HG03378 (cell line): ENCODE results near the gene GSS.

Experiments
- ATAC-seq: cut with Tn5 transposase; IDR thresholded peaks from one replicate; pipeline ENCODE4 v1.9.1; 2021; ENCODE audit warnings: mild to moderate bottlenecking, moderate library complexity; ENCODE audit not compliant: unreplicated experiment

GSS gene

DNA sequence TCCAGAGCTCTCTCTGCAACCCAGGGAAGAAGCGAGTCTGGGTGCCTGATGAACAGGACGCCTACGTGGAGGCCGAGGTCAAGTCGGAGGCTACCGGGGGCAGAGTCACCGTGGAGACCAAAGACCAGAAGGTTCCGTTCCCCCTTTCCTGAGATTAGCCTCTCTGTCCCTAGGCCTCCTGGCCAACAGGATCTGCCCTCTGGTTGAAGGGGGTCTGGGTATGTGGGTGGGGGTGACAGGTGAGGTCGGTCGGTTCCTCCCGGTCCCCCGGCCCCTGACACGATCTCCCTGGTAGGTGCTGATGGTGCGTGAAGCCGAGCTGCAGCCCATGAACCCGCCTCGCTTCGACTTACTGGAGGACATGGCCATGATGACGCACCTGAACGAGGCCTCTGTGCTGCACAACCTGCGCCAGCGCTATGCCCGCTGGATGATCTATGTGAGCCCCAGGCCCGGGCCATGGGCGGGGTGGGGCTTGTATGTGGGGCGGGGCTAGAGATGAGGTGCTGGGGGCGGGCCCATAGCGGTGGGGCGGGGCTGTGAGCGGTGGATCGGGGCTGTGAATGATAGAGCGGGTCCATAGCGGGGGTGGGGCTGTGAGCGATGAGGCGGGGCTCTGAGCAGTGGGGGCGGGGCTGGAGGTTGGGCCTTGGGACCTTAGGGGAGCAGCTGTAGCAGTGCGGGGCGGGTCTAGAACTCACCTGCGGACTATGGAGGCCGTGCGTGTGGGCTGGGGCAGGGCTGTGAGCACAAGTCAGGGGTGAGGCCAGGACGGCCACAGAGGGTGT lies 24.0 kb upstream of the GSS start:
- ATAC-seq: no peak

DNA sequence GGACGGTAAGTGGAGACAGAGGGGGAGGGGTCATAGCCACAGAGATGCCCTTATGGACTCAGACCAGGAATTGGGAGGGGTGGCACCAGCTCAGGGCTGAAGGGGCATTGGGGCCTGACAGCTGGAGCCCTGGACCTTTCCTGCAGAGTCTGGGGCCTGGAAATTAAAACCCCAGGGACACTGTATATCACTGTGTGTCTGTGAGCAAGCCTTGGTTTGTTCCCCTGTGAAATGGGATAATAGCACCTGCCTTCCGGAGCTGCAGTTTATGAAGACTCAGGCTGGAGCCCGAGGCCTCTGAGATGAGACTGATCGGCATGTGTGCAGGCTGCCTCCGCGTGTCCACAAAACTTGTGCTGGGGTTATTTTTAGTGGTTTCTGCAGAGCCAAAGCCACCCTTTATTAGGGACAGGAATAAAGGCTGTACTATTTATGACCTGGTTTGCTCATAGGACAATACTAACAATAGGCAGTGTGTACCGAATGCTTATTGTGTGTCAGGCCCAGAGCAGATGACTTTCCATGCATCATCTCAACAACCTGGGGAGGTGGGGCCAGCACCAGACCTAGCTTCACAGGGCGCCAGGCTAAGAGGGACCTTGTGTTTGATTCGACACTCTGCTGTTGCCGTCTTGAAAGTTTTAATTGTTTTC lies 22.6 kb upstream of the GSS start:
- ATAC-seq: no peak

DNA sequence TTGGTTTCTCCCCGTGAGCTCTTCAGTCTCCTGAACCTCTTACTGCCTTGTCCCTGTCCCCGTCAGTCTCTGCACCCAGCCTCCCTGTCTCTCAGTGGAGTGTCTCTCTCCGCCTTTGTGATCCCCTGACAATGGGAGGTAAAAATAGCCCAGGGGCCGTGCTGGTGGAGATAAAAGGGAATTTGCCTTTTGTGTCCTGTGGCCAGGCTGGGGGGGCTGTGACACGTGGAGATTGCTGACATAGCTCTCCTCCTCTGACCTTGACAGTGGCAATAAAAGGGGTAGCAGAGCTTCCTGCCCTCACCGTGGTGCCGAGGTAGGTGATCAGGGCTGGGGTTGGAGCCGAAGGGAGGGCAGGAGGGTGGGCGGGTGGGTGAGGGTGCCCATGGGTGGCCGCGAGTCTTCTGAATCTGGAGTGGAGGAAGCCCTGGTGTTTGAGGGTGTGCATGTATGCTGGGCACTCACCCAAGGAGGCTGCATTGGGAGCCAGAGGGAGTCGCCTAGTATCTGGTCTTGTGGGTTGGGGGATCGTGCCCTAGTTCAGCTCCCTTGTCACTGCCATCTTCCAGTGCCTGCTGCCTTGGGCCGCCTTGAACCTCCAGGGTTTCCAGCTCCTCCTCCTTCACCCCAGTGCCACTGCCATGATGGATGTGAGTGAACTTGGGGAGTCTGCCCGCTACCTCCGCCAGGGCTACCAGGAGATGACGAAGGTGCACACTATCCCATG lies 21.9 kb upstream of the GSS start:
- no peak for ATAC-seq

DNA sequence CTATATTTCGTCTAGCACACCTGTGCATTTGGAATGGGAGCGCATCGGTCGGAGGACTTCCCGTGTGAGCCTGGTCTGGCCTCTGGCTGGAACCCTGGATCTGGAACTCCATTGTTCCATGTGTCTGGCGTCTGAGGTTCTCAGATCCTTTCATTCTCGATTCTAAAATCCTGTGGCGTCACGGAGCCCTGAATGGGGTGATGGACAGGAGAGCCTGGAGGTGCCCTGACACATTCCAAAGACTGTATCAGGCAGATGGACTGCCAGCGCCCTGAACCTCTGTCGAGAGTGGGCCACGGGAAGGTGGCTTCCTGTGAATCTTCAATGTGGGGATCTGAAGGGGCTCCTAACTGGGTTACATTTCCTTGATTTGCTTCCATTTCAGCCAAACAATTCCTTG lies 20.7 kb upstream of the GSS start:
- no peak for ATAC-seq

DNA sequence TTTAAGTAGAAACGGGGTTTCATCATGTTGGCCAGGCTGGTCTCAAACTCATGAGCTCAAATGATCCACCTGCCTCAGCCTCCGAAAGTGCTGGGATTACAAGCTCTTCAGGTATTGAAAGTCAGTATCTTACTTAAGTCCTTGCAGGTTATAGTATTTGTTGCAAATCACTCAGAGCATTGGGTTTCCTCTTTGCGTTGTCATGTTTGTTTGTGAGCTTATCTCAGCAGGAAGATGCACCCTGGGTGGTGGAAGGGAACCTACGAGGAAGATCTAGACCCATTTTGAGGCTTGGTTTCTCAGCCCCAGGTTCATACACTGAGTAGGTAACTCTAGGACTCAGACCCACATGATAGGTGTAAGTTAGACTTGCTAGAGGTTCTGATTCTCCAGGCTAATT lies 18.6 kb upstream of the GSS start:
- no peak for ATAC-seq

DNA sequence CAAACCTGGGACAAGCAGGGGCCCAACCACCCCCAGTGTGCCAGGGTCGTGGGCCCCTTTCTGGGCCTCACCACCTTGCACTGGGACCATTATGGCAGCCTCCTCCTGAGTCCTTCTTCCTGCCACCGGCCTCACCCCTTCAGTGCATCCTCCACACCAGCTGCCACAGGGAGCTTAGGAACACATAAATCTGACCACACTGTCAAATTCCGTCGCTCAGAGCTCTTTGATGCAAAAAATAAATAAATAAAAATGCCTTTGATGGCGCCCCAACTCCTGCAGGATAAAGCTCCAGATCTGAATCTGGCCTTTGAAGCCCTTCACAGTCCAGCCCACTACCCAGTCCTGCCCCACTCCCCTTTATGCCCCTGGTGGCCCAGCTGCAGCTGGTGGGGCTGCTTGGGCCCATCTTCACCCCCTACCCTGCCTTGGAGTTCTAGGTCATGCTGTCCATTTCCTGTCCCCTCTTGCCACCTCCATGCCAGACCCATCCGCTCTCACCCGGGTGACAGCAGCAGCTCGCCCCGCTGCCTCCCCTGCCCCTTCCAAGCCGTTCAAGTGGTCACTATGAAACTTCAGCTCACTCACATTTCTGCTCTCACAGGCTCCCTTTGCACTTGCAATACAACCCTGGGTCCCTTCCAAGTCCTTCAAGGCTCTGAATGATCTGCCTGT lies 16.1 kb upstream of the GSS start:
- no peak for ATAC-seq

DNA sequence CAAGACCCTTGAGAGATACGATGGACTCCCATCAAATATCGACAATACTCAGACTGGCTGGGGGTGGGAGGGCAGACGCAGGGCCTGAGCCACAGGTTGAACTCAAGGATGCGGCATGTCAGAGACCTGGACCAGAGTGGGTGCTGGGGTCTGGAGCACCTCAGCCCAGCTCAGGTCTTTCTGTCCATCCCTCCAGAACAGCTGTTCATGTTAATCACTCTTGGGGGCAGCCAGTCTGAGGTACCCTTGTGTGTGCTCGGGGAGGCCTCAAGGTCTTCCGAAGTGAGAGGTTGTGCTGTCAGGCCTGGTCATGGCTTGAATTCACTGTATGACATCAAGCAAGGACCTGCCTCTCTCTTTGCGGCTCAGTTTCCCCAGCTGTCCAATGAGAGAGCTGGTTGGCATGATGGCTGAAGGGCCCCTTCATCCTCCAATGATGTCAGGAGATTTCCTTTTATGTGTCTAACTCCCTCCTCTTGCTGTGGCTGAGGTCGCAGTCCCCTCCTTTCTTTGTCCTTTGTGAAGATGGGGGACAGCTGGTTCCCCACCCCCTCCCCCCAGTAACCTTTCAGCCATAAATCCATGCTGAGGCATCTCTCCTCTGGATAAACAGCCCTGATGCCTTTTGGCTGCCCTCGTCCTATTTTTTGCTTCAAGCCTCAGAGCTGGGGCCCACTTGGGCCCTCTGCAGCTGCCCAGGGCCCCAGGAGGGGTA lies 15.4 kb upstream of the GSS start:
- ATAC-seq: no peak

DNA sequence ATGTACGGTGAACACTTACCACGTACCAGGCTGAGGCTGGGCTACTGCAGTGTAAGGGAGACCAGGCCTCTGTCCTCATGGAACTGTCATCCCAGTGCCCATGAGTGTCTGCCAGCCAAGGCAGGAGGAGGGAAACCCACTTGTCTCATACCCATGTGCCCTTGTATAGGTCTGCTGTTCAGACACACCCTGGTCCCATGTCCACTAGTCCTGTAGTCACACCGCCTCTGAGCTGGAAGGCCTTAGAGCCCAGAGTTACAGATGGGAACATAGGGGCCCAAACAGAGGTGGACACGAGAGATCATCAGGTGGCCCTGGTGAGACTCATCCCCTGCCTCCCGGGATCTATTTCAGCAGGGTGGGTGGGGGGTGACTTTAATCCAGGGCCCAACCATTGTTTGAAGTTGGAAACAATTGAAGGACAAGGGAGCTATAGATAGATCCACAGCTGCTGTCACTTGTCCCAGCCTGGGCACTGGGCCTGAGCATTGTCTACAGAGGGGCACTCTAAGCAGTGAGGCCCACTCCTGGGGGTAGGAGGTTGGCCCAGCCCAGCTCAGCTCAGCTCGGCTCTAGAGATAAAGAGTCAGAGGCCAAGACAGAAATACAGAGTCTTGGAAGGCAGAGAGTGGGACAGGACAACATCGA lies 14.7 kb upstream of the GSS start:
- no peak for ATAC-seq

DNA sequence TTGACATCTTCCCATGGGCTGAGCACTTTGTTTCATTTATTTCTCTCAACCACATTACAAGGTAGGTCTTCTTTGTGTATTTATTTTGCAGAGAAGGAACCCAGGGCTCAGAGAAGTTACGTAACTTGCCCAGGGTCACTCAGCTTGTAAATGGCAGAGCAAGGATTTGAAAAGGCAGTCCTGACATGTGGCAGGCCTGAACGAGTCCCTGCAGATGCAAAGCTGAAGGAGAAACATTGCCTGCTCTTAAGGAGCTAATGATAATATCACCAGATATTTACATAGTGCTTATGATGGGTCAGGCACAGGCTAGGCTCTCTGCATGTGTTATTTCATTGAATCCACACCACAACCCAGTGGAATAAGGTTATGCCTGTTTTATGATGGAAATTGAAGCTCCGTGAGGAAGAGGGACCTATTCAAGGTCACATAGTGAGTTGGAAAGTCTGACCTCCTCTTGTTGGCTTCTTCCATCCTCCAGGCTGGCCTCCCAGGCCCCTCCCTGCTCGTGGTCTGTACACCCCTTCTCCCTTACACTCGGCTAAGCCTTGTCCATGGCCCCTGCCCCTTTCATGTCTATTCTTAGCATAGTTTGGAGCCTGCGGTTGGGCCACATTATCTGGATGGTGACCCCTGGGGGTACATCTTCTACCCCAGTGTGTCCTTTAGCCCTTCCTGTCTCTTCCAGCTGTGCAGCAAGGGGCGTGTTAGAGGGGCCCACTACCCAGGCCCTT lies 12.6 kb upstream of the GSS start:
- no peak for ATAC-seq

DNA sequence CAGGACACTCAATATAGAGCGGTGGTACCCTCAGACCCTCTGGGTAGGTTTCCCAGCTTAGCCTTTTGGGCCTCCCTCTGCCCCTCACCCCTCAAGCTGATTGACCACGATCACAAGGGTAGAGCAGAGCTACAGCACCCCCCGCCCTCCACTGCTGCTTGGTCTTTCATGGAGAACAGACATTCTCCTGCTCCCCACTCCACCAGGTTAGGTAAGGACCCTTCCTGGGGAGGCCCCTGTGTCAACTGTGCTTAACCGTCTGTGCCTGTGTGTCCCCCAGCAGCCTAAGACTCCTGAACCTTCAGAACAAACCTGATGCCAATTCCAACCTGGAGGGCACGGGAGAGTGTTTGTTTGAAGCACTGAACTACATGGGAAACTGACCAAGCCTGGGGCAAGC lies 11.8 kb upstream of the GSS start:
- no peak for ATAC-seq

DNA sequence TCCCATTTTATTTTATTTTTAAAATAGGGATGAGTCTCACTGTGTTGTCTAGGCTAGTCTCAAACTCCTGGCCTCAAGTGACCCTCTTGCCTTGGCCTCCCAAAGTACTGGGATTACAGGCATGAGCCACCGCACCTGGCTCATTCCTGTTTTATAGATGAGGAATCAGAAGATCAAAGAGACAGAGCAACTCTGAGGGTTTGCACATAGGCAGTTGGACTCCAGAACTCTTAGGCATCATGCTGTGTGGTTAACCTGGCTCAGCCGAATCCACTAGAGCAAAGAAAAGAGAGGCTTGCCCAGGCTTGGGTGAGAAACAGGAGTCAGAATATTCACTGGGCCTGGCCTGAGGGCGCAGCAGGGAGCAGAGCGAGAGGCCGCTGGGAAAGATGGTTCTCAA lies 9.4 kb upstream of the GSS start:
- ATAC-seq: no peak

DNA sequence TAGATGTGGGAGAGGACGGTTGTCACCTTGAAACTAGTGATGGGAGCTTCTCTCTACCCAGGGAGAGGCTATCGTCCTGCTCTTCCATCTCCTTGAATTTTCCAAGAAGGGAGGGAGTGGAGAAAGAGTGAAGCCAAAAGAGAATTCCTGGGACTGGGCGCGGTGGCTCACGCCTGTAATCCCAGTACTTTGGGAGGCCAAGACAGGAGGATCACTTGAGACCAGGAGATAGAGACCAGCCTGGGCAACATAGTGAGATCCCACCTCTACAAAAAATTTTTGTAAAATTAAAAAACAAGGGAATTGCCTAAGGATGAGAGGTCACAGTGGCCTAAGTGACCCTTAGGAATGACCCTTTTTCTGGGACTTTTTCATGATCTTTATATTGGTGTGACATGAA lies 8.9 kb upstream of the GSS start:
- no peak for ATAC-seq

DNA sequence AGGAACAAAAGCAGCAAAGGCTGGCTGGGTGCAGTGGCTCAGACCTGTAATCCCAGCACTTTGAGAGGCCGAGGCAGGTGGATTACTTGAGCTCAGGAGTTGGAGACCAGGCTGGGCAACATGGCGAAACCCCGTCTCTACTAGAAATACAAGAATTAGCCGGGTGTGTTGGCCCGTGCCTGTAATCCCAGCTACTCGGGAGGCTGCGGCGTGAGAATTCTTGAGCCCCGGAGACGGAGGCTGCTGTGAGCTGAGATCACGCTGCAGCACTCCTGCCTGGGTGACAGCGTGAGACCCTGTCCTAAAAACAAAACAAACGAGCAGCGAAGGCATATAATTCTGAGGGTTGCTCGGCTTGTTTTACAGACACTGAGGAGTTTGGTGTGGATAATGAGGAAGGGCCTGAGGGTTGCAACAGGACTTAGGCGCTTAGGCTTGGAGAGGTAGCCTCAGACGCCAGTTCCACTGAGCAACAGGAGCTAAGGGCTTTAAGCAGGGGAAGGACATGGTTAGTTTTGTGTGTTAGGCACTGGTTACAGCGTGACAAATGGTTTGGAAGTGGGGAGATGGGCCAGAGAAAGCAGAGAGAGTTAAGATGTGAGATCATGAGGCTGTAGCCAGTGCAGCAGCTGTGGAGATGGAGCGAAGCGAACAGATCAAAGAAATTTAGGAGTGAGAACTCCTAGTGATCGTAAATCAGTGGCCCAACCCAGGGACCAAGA lies 1.3 kb upstream of the GSS start:
- no peak for ATAC-seq

DNA sequence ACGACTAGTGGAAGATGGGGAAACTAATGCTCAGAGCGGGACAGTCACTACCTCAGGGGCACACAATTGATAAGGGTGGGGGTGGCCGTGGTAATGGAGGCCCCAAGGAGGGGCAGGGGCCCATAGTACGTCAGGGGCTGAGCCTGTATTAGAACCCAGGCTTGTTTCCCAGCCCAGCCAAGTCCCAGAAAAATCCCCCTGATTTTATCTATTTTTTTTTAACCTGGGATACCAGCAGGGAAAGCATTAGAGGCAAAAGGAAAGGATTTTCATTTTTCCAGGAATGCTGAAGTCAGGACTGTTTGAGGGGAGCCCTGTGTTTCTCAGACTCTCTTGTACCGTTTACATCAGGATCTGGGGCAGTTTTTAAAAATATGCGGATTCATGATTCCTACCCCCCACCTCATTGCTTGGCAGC lies 444 bp upstream of the GSS start:
- ATAC-seq: no peak

DNA sequence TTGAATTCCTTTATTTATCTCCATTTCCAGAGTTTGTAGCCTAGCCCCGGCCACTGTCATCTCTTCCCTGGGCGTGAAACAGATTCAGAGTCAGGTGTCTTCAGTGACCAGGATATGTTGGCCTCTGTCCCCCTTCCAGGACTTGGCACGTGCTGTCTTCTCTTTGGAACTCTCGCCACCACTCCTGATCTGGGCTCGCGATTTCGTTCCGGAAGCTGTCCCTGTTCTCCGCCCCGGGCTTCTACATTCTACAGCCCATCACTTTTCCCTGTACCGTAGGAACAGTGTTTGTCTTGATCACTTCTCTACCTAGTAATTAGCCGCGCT lies 739 bp downstream of the GSS start:
- ATAC-seq: no peak

DNA sequence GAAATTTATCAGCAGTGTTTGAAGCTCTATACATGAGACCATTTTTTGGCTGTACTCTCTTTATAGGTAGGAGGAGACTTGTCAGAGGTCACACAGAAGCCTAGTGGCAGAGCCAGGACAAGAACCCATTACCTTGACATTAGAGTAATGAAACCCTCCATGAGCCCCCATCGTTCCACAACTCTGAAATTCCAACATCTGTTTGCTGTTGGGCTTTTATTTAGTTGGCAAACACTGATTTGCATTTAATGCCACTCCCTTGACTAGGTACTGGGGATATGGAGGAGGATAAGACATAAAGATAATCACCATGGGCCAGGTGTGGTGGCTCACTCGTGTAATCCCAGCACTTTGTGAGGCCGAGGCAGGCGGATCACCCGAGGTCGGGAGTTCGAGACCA lies 1.6 kb downstream of the GSS start:
- ATAC-seq: no peak

DNA sequence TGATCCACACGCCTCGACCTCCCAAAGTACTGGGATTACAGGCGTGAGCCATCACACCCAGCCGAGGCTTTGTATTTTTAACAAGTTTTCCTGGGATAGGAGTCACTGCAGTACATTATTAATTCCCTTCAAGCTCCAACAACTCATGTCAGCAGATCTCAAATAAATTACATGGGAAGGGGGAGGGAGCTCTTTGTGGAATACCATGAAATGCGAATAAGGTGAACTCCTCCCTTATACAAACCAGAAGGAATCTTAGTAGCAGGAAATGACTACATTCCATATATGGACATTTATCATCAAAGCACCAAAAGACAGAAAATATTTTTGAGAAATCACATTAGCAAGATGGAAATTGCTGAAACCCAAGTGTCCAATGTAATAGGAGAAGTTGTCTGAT lies 2.9 kb downstream of the GSS start:
- ATAC-seq: no peak

DNA sequence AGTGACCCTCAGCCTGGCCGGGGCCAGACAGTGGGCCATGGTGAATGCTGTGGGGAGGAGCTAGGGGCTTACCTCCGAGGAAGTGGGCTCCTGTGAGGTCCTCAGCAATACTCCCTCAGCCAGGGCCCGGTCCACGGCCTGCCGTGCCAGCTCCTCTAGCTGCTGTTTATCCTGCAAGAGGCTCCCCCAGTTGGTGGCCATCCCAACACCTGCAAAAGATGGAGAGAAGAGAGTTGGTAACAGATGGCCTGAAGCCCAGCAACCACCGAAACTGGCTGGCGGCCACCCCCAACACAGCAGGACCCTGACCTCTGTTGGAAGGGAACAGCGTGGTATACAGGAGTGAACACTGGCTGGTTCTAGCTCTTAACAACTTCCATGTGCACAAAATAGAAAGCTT lies 4.0 kb downstream of the GSS start:
- ATAC-seq: no peak

DNA sequence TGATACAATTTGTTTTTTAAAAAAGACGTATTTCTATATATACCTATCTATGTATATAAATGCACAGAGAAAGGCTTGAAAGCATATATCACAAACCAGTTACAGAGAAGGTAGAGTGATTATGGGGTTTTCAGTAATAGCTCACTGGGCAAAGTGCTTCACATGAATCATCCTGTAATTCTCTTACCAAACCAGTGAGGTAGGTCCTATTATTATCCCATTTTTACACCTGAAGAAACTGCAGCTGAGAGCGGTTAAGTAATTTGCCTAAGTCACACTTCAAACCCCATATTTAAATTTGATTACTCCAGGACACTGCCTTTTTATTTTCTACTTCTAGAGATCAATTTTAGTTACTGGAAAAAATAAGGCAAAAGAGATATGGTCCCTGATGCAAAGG lies 4.4 kb downstream of the GSS start:
- ATAC-seq: no peak
